Activated CD8-positive, alpha-beta memory T cell treated with anti-CD3 and anti-CD28 coated beads, Interleukin-2, amount 50 U/mL, for 1 hour (primary cell): ENCODE data around the gene ERBIN.
"Not testable (repeated sequence)": the region's sequence is repeated elsewhere in the genome, so short reads cannot be mapped to it uniquely, and the experiment has no call there.

ENCODE experiments used
- DNase-seq: peaks from one replicate; pipeline ENCODE4 v3.0.0-alpha.2; 2020; ENCODE audit errors: extremely low read depth

The ERBIN gene, protein sequence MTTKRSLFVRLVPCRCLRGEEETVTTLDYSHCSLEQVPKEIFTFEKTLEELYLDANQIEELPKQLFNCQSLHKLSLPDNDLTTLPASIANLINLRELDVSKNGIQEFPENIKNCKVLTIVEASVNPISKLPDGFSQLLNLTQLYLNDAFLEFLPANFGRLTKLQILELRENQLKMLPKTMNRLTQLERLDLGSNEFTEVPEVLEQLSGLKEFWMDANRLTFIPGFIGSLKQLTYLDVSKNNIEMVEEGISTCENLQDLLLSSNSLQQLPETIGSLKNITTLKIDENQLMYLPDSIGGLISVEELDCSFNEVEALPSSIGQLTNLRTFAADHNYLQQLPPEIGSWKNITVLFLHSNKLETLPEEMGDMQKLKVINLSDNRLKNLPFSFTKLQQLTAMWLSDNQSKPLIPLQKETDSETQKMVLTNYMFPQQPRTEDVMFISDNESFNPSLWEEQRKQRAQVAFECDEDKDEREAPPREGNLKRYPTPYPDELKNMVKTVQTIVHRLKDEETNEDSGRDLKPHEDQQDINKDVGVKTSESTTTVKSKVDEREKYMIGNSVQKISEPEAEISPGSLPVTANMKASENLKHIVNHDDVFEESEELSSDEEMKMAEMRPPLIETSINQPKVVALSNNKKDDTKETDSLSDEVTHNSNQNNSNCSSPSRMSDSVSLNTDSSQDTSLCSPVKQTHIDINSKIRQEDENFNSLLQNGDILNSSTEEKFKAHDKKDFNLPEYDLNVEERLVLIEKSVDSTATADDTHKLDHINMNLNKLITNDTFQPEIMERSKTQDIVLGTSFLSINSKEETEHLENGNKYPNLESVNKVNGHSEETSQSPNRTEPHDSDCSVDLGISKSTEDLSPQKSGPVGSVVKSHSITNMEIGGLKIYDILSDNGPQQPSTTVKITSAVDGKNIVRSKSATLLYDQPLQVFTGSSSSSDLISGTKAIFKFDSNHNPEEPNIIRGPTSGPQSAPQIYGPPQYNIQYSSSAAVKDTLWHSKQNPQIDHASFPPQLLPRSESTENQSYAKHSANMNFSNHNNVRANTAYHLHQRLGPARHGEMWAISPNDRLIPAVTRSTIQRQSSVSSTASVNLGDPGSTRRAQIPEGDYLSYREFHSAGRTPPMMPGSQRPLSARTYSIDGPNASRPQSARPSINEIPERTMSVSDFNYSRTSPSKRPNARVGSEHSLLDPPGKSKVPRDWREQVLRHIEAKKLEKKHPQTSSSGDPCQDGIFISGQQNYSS (N-terminal part only)

DNA sequence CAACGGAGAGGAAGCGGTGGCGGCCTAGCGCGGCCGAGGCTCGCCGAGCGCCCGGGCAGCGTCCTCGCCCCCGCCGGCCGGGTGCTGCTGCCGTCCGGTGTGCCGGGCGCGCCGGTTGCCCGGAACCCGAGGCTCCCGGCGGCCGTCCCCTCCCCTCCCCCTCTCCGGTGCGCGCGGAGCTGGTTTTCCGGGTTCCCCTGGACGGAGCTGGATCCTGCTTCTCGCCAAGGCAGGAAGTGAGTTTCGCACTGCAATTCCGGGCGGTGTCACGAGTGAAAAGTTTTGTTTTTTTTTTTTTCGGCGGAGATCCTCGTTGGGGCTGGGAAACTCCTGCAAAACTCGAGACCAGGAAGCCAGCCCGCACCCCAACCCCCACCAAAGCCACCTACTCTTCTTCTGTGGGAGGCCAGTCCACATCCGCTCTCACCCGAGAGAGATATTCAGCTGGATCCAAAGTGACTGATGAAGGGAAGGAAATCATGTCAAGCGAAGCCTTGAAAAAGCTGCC, at the start of gene ERBIN:
Gene ERBIN, plus strand, starts transcription at position 300 of the 508 bp plus-strand sequence. CDS start 66,144 bp downstream, outside the sequence.
- peak; percentile 24 for DNase-seq

- DNase-seq, result no peak
Observed at GRCh38 chr5:65876970-65877369, 49.4 kb upstream of the ERBIN start.

DNA sequence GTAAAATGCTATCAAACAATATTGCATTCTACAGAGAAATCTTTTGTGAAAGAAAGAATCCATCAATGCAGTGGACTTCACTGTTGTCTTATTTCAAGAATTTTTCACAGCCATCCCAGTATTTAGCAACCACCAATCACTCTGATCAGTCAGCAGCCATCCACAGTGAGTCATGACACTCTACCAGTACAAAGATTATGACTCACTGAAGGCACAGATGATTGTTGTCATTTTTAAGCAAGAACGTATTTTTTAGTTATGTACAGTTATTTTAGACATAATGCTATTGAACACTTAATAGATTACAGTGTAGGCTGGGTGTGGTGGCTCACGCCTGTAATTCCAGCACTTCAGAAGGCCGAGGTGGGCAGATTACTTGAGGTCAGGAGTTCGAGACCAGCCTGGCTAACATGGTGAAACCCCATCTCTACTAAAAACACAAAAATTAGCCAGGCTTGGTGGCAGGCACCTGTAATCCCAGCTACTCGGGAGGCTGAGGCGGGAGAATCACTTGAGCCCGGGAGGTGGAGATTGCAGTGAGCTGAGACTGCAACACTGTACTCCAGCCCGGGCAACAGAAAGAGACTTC, 46.6 kb upstream of the ERBIN start:
- not testable (repeated sequence) for DNase-seq

GRCh38 chr5:65880496-65881072, 45.8 kb upstream of the ERBIN start:
- no peak for DNase-seq

- DNase-seq, result no peak
Observed at GRCh38 chr5:65882278-65882677, 44.1 kb upstream of the ERBIN start.

DNA sequence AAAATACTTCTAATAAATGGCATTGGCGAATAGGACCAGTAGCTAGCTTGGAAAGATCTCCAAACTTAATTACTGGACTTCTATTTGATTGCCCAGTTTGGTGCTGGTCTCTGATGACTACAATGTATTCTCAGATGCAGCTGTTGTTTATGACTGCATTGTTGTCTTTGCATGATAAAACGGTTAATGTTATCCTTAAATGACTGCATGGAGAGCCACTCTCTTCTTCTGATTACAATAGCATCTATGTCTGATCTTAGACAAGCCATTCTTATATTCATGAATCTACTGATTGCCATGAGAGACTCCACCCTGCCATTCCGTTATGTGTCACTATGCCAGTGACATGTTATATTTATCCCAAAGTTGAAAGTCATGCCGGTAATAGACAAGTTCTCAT, 42.9 kb upstream of the ERBIN start:
- DNase-seq, result no peak

GRCh38 chr5:65886387-65886786, 40.0 kb upstream of the ERBIN start:
- DNase-seq, result no peak

GRCh38 chr5:65892024-65892423, 34.4 kb upstream of the ERBIN start:
- DNase-seq, result not testable (repeated sequence)

DNA sequence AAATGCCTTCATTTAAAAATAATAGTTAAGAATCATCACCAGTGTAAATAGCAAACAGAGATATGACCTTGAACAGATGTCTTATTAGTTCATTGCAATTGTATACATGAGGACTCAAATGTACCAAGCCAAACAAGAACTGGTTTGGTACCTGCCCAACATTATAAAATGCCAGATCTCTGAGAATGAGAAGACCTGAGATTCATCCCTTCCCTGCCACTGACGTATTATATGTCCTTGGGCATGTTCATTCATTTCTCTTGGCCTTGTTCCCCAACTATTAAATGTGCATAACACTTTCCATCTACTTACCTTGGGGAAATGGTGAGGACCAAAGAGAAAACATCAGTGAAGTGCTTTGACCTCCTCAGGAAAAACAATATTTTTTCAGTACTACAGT, 33.6 kb upstream of the ERBIN start:
- no peak for DNase-seq

GRCh38 chr5:65893749-65894430, 32.5 kb upstream of the ERBIN start:
- no peak for DNase-seq

DNA sequence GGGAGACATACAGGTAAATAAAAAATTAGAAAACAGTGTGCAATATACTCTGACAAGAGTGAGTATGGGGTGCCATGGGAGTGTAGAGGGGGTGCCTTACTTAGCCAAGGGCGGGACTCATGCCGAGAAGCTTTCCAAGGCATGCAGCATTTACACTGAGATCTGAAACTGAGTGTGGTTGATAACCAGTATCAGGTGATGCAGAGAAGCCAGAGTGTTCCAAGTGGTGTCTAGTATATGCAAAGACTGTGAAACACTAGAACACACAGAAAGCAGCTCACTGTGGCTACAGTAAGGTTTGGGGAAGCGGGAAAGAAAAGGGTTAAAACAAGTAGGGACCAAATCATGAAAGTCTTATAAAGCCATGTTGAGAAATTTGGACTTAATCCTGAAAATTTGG, 30.5 kb upstream of the ERBIN start:
- DNase-seq, result no peak

DNA sequence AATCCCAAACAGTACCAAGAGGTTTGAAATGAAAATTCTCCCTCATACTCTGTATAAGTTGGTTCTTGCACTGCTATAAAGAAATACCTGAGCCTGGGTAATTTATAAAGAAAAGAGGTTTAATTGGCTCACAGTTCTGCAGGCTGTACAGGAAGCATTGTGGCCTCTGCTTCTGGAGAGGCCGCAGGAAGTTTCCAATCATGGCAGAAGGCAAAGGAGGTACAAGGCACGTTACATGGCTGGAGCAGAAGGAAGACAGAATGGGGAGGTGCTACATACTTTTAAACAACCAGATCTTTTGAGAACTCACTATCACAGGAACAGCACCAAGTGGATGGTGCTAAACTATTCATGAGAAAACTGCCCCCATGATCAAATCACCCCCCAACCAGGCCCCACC, 25.6 kb upstream of the ERBIN start:
- DNase-seq, result no peak

DNA sequence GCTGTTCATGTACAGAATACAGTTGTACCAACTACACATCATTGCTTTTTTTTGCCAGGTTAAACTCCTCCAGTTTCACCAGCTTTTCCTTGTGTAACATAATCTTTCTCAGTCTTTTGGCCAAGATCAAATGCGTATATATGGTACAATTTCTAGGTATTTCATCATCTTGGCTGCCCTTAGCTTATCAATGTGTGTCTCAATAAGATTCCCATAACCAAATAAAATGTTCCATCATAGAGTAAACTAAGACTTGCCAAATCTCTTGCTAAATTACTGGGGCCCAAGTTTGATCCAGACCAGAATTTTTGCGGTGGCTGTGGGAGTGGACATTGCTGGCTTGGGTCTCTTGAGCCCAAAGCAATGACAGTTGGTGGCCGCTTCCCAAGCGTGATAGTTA, 24.3 kb upstream of the ERBIN start:
- DNase-seq, result no peak

DNA sequence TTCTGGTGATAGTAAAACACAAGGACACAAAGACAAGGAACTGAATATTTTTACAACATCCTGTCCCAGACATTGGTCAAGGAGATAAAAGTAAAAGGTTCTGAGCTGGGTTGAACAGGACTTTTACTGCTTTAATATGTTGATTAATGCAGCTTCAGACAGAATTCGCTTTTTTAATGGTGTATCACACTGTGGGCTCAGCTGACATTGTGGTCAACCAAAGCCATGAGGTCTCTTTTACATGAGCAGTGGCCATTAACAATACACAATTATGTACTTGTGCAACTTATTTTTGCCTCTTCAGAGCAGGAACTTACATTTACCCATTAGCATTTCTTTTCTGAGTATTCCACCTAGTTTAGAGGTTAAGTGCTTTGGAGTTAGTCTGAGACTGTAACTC, 22.8 kb upstream of the ERBIN start:
- DNase-seq, result no peak

DNA sequence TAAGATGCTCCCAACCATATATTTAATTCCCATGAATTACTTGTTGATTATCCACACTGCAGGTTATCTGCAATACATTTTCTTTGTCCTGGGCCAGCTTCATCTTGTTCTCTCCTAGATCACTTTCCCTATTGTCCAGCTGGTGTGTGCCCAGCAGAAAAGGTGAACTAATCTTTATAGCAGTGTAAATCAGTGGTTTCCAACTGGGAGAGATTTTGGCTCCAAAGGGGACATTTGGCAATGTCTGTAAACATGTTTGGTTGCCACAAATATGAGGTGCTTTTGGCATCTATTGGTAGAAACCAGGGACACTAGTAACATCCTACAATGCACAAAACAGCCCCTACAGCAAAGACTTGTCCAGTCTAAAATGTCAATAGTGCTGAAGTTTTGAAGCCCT, 20.1 kb upstream of the ERBIN start:
- DNase-seq, result no peak

DNA sequence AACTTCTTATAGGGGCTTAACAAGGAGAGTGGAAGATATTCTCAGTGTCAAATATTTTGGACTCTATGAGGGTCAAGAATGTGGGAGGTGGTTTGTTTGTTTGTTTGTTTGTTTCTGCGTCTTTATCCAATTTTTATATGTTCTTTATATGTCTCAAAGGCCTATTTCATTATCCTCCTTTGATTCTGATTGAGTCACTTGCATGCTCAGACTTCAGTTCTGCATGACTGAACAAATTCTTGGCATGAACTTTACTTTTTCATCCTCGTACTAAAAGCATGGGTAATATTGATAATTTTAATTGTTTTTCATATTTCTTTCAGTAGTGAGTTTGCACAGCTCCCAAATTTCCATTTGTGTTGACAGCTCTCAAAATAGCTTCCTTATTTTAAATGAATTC, 19.2 kb upstream of the ERBIN start:
- DNase-seq, result no peak

GRCh38 chr5:65910711-65911110, 15.7 kb upstream of the ERBIN start:
- no peak for DNase-seq

GRCh38 chr5:65912311-65912710, 14.1 kb upstream of the ERBIN start:
- no peak for DNase-seq

DNA sequence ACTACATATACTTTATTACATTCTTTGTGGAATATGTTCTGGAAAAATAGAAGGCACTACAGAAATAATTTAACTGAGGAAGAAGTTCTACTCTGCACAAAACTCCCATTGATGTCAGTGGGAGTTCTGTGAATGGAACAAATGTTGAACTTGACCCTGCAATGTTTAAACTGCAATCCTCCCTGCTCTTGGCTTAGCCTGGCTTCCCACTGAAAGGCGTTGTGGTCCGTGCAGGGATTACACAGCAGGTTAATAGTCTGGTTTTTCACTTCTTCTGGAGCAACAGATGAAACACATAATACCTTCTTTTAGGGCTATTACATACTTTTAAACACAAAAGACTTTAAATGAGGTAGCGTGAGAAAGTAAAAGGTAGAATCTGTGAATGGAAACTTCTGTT, 12.9 kb upstream of the ERBIN start:
- no peak for DNase-seq

- no peak for DNase-seq
Observed at GRCh38 chr5:65914641-65915196, 11.7 kb upstream of the ERBIN start.
